ENCODE results near the gene SASH1. TPM values are rescaled to one million over a fixed set of nuclear protein-coding genes. Genes with fewer than 3 reads are reported as not detected.

Gene SASH1
- total and polyA plus RNA-seq, 2 donors (not counting 3 experiments of a cell fraction or from before 2014, with no cell fraction given), result 18.5 to 103 TPM

GRCh38 chr6:148414836-148415235 lies 72.2 kb downstream of the SASH1 start:
- H3K4me1 ChIP-seq (ENCODE audit: control insufficient read depth, extremely low read depth, insufficient read depth, low read length), result peaks cover 35% of the 10 kb centered on the region
- no peaks in the 10 kb centered on the region for H3K9me1 ChIP-seq (replicated peaks; ENCODE audit: control insufficient read depth, extremely low read depth, insufficient read depth, low read length)
- no peak for TF ChIP-seq EZH2 (IDR thresholded peaks at IDR 0.05; ENCODE audit: borderline replicate concordance, low read depth, low read length, severe bottlenecking)
- peak; percentile 87 for TF ChIP-seq JUN (IDR thresholded peaks at IDR 0.05; ENCODE audit: borderline replicate concordance, insufficient read depth, insufficient read length, low read depth)
- peak; percentile 81 for TF ChIP-seq FOS (IDR thresholded peaks at IDR 0.05; ENCODE audit: borderline replicate concordance, insufficient read depth, low read length)
- TF ChIP-seq MYC (IDR thresholded peaks at IDR 0.05; ENCODE audit: low read depth, low read length), result no peak
- no peak for TF ChIP-seq MAX (IDR thresholded peaks at IDR 0.05; ENCODE audit: insufficient read depth, insufficient read length)
- TF ChIP-seq POLR2A (IDR thresholded peaks at IDR 0.05; ENCODE audit: low read depth, low read length), result no peak
- no peak for TF ChIP-seq POLR2AphosphoS5 (IDR thresholded peaks at IDR 0.05; ENCODE audit: insufficient read depth, low read depth, low read length)
- no peak for TF ChIP-seq CTCF (IDR thresholded peaks at IDR 0.05; ENCODE audit: extremely low read depth in 1 of 2, insufficient read depth in 1 of 2, low read depth in 1 of 2, low read length in 2 of 2)
- dilution Hi-C loops (cut with MboI; ENCODE audit: extremely low pct_ligation_motif_present, low sequenced_read_pairs) (no loop called here), intact Hi-C loops (cut with micrococcal nuclease) (no loop called here)
- H3K9ac ChIP-seq (replicated peaks; ENCODE audit: extremely low read depth, insufficient read depth, low read length), result no peak overlapping the region
- FAIRE-seq (peak; percentile 50), DNase-seq (ENCODE audit: low read depth, low spot score) (peak; percentile 82)
- peak overlapping the region; percentile 15 for H3K27ac ChIP-seq (ENCODE audit: insufficient read depth, low read depth, low read length)
- H3K79me2 ChIP-seq (ENCODE audit: control insufficient read depth, insufficient read depth, low read length), result peaks cover 91% of the 10 kb centered on the region
- H2AFZ ChIP-seq (ENCODE audit: low read depth, low read length), result no peak overlapping the region
- no peaks in the 10 kb centered on the region for H3K36me3 ChIP-seq (ENCODE audit: control insufficient read depth in 2 of 2, extremely low read depth in 1 of 2, insufficient read depth in 2 of 2, low read length in 2 of 2)
- no peaks in the 10 kb centered on the region for H3K27me3 ChIP-seq (ENCODE audit: control insufficient read depth in 2 of 2, insufficient read depth in 2 of 2, low read length in 2 of 2)
- no TSS peak for BruUV-seq (replicated peaks)
- CTCF ChIA-PET, result interaction anchor here (0.6 to 1.5 kb wide), 11 partner anchors 9 to 237 kb away, joined by 3 to 7 read pairs (median 3); no protein-coding TSS in a partner anchor
- no peaks in the 10 kb centered on the region for H3K9me3 ChIP-seq (replicated peaks; ENCODE audit: control insufficient read depth, insufficient read depth, low read length)
- peak overlapping the region; percentile 28 for H3K4me2 ChIP-seq (ENCODE audit: insufficient read depth, low read length)
- POLR2A ChIA-PET, result interaction anchor here (0.6 to 0.9 kb wide), 2 partner anchors 26 to 46 kb away, joined by 3 read pairs; no protein-coding TSS in a partner anchor
- H4K20me1 ChIP-seq (replicated peaks; ENCODE audit: control insufficient read depth, extremely low read depth, insufficient read depth, low read length), result no peaks in the 10 kb centered on the region
- no peak overlapping the region for H3K4me3 ChIP-seq (replicated peaks in 1 of 3; ENCODE audit: insufficient read depth in 1 of 3, low read depth in 1 of 3, low read length in 3 of 3)

All from endothelial cell of umbilical vein (primary cell).